Prostate gland (tissue), 2 donors: ENCODE measurements around the gene TRMT2A.

ENCODE experiments used
- POLR2A ChIP-seq: fragments of 450-650 bp; IDR thresholded peaks from one replicate; pipeline ENCODE4 v1.6.1; 2016; ENCODE audit warnings: antibody characterized with exemption, mild to moderate bottlenecking
- POLR2AphosphoS5 ChIP-seq: sonication (generic); formaldehyde crosslinking; IDR thresholded peaks from one replicate; pipeline ENCODE4 v1.6.1; 2017; ENCODE audit warnings: antibody characterized with exemption
- TF ChIP-seq, protein P1 (sequence below), 4 experiments: fragments of 200-600 bp in 2 of 4; fragments of 450-650 bp in 2 of 4; sonication (generic) in 2 of 4; IDR thresholded peaks; 1 replicate in 3 of 4; 2 replicates in 1 of 4; pipeline ENCODE4 v1.5.1; 2016 to 2019; ENCODE audit warnings: antibody characterized with exemption in 4 of 4, mild to moderate bottlenecking in 2 of 4, moderate library complexity in 2 of 4

GRCh38 chr22:20115691-20116375, 1.2 kb downstream of the TRMT2A start, which contains the start of gene RANBP1:
- TF ChIP-seq, protein P1, sequence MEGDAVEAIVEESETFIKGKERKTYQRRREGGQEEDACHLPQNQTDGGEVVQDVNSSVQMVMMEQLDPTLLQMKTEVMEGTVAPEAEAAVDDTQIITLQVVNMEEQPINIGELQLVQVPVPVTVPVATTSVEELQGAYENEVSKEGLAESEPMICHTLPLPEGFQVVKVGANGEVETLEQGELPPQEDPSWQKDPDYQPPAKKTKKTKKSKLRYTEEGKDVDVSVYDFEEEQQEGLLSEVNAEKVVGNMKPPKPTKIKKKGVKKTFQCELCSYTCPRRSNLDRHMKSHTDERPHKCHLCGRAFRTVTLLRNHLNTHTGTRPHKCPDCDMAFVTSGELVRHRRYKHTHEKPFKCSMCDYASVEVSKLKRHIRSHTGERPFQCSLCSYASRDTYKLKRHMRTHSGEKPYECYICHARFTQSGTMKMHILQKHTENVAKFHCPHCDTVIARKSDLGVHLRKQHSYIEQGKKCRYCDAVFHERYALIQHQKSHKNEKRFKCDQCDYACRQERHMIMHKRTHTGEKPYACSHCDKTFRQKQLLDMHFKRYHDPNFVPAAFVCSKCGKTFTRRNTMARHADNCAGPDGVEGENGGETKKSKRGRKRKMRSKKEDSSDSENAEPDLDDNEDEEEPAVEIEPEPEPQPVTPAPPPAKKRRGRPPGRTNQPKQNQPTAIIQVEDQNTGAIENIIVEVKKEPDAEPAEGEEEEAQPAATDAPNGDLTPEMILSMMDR (IDR thresholded peaks at IDR 0.05): no peak
- TF ChIP-seq POLR2AphosphoS5 (no peak), POLR2A (no peak)
